ENCODE measurements around the gene DAB2IP.

Gene DAB2IP

GRCh38 chr9:121767171-121767769 lies 115.8 kb downstream of the DAB2IP start:
- DNase-seq = no peak

- no peak for DNase-seq
Observed at GRCh38 chr9:121768416-121769015, 117.1 kb downstream of the DAB2IP start.

GRCh38 chr9:121769939-121770338 lies 118.5 kb downstream of the DAB2IP start:
- no peak for DNase-seq

- DNase-seq = no peak
Observed at GRCh38 chr9:121770415-121771273, 119.2 kb downstream of the DAB2IP start.

- no peak for DNase-seq
Observed at GRCh38 chr9:121771418-121771817, 120.0 kb downstream of the DAB2IP start.

GRCh38 chr9:121771851-121772599 lies 120.6 kb downstream of the DAB2IP start:
- DNase-seq = no peak

GRCh38 chr9:121772600-121773285 lies 121.3 kb downstream of the DAB2IP start:
- no peak for DNase-seq

- DNase-seq = no peak
Observed at GRCh38 chr9:121773286-121773953, 122.0 kb downstream of the DAB2IP start.

GRCh38 chr9:121773954-121774714 lies 122.7 kb downstream of the DAB2IP start:
- DNase-seq = no peak

- DNase-seq = no peak
Observed at GRCh38 chr9:121774715-121775613, 123.5 kb downstream of the DAB2IP start.

- no peak for DNase-seq
Observed at GRCh38 chr9:121776001-121776738, 124.7 kb downstream of the DAB2IP start.

- no peak for DNase-seq
Observed at GRCh38 chr9:121776739-121777637, 125.6 kb downstream of the DAB2IP start.

- DNase-seq = no peak
Observed at GRCh38 chr9:121778252-121779225, 127.1 kb downstream of the DAB2IP start.

GRCh38 chr9:121779381-121780117 lies 128.1 kb downstream of the DAB2IP start:
- no peak for DNase-seq

- no peak for DNase-seq
Observed at GRCh38 chr9:121780177-121781040, 129.0 kb downstream of the DAB2IP start.
